Activated CD8-positive, alpha-beta memory T cell treated with anti-CD3 and anti-CD28 coated beads, Interleukin-2, amount 50 U/mL, for 24 hours (primary cell): Measurements from ENCODE around the gene TRIM49C.
"Not testable (repeated sequence)": the region's sequence is repeated elsewhere in the genome, so short reads cannot be mapped to it uniquely, and the experiment has no call there.

ENCODE experiments used
- DNase-seq: peaks from one replicate; pipeline ENCODE4 v3.0.0-alpha.2; 2020; ENCODE audit errors: extremely low read depth

TRIM49C gene

DNA sequence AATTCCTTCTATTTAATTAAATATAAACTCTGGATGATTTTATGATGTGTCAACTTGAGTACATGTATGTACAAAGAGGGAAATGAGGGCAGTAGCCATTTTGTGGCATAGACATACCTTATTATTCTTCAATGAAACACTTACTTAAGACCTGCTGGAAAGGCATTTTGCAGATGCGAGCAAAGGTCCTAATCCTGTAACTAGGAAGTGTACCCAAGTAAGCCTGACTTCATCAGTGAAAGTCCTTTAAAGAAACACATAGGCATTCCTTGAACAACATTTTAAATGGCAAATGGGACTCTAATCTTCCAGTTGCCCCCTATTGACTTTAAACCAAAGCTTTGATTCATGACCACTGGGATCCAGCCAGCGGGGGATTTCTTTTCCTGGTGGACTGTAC is at the start of gene TRIM49C:
TSS of gene TRIM49C (plus strand) at position 301 of the 400 bp plus-strand sequence. CDS start 4,106 bp downstream, outside the sequence.
- not testable (repeated sequence) for DNase-seq

DNA sequence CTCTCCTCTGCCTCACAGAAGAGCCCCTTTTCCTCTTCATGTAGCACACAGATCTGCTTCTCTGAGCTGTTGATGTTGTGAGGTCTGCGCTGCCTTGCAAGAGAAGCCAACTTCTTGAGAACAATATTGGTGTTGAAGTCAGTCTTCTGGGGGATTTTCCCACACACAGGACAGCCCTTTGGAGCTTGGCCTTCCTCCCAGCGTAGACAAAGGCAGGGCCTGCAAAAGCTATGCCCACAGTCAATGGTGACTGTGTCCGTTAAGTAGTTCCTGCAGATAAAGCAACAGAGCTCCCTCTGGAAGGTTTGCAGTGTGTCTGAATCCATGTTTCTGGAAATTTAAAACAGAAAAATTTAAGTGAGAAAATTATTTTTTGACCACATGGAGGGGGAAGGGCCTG is 6.7 kb upstream of the TRIM49C start:
- DNase-seq = not testable (repeated sequence)

DNA sequence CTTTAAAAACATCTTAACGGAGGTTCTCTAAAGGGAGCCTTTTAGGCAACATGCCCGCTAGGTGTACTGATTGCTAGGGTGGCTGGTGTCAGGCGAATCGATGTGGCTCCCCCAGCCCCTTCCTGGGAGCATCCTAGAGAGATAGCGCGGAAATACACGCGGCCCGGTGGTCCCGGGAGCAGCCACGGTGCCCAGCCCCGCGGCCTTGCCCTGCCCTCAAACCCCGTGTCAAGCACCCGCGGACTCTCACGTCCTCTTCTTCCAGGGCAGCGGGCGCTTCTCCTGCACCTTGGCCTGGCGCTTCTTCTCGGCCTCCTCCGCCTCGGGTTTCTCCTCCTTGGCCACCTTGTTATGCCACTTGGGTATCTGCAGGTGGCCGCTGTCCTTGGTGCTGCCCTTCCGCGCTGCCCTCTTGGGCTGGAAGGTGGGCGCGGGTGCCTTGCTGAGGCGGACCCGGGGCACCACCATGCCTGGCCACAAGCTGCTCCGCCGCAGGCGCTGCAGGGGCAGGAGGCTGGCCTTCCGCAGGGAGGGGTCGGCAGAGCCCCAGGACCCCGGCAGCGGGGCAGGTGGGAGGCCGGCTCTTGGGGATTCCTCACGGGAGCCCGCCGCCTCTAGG is 20.8 kb downstream of the TRIM49C start:
- not testable (repeated sequence) for DNase-seq

- not testable (repeated sequence) for DNase-seq
Measured at GRCh38 chr11:90052311-90052710, 21.4 kb downstream of the TRIM49C start.

- not testable (repeated sequence) for DNase-seq
Measured at GRCh38 chr11:90053545-90053944, 22.6 kb downstream of the TRIM49C start.

DNA sequence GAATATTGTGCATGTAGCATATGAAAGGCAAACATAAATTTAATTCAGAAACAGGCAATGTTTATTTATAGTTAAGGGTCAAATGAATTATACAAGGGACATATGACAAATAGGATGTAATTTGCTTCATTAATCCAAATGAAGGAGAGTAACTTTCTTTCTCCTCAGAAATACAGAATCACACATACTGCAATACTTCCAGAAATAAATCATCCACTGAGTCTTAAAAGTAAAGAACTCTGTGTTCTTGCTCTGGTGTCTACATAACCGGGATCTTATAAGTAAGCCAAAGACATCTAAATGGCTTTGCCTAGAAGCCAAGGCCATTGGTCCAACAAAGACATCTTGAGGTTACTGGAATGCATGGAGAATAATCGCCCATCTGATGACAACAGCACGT is 54.7 kb downstream of the TRIM49C start, which contains the start of gene UBTFL1:
TSS of gene UBTFL1 (plus strand) at position 301 of the 400 bp plus-strand sequence. CDS start at position 301, 0 bp downstream.
- not testable (repeated sequence) for DNase-seq

GRCh38 chr11:90088731-90089130 is 57.8 kb downstream of the TRIM49C start:
- DNase-seq = not testable (repeated sequence)
